GM18867 (cell line): ENCODE results near the gene IQCK.
"Not testable (repeated sequence)": the region's sequence is repeated elsewhere in the genome, so short reads cannot be mapped to it uniquely, and the experiment has no call there.

Source experiments
- ATAC-seq: cut with Tn5 transposase; IDR thresholded peaks from one replicate; pipeline ENCODE4 v1.9.1; 2021; ENCODE audit warnings: mild to moderate bottlenecking, moderate library complexity; ENCODE audit not compliant: unreplicated experiment

The IQCK gene

DNA sequence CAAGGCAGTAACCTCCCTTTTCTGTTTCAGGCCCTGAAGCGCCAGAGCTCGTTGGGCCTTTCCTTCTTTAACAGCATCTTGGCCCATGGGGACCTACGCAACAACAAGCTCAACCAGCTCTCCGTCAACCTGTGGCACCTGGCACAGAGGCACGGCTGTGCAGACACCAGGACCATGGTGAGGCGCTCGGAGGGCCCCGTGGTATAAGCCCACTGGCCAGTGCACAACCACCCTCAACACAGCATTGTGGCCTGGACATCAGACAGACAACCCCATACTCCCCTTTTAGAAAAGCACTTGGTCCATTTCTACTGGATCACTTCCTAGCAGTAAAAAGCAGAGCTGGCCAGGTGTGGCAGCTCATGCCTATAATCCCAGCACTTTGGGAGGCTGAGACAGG, 18.6 kb upstream of the IQCK start:
- no peak for ATAC-seq

DNA sequence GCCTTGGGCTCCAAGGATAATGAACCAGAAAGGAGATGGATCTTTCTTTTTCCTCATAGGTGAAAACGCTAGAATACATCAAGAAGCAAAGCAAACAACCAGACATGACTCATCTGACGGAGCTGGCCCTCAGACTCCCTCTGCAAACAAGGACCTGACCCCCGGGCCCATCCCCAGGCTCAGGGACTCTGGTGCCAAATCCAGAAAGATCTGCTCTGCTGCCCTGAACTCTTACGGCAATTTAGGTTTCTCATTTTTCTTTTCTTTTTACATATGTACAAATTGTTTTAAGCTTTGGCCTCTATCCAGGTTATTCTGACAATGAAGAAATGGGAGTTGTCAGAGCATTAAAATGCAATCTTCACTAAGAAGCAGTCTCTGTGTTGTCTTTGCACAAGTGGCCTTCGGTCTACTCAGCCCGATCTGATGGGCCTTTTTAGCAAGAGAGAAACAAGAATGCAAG, 17.7 kb upstream of the IQCK start:
- ATAC-seq = no peak

DNA sequence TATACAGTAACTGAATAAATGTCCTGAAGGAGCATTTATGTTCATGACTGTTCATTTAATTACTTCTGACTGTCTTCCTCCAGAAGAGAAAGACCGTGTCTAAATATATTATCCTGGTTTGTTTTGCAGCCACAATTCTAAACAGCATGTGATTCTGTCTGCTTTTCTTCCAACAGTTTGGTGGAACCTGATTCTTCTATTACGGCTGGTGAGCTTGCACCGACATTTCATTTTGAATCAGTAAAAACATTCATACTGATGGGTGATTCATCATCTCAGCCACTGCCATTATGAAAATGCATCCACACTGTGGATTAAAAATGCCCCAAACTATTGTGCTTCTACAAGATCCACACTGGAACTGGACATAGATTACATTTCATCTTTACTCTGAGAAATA, 17.0 kb upstream of the IQCK start:
- ATAC-seq = no peak

GRCh38 chr16:19703172-19703889, 14.7 kb upstream of the IQCK start:
- ATAC-seq = no peak

DNA sequence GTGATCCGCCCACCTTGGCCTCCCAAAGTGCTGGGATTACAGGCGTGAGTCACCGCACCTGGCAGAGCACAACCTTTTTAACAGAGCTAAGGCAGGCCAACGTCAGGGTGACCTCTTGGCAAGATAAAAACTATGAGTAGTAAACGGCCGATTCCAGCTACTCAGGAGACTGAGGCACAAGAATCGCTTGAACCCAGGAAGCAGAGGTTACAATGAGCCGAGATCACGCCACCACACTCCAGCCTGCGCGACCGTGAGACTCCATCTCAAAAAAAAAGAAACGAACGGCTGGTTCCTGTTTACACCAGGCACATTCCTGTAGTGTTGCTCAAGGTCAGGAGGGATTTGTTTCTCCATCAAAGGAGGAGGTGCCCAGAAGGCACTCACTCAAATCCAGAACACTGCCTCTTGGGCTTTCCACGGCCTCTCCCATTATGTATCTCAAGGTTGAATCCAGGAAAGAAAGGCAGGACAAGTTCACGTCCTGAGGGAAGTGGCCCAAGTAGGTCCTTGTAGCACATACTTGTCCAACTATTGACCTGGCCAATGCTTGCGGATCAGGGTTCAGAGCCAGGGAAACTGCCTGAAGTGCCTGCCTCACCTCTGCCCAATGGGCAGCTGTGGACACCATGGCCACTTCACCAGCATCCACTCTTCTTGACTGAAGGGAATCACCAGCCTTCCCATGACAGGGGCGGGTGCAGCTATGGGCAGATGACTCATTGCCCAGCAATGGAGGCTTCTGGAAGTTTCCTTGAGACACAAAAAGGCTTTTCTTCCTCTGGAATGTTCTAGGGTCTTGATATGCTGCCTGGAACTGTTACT, 13.5 kb upstream of the IQCK start:
- ATAC-seq = no peak

GRCh38 chr16:19705146-19705501, 12.9 kb upstream of the IQCK start:
- no peak for ATAC-seq

GRCh38 chr16:19705843-19706242, 12.2 kb upstream of the IQCK start:
- no peak for ATAC-seq

DNA sequence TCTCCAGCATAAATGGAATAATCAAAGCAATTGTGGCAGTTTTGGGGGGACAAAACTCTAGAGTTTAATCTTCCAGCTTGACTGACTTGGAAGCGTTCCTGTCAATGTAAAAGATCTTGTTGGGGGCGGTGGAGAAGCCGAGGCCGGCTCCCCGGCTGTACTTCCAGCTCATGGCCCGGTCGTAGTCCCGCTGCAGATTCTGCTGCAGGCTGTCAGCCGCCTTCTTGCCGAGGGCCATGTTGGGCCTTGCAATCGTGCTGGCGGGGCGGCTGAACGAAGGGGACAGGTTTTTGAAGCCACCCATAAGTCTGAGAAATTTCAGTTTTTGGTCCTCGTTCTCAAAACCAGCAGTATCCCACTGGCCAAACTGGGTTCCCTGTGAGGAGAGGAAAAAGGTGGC, 11.2 kb upstream of the IQCK start:
- no peak for ATAC-seq

- no peak for ATAC-seq
Observed at GRCh38 chr16:19707569-19708295, 10.3 kb upstream of the IQCK start.

- ATAC-seq = no peak
Observed at GRCh38 chr16:19708296-19709205, 9.5 kb upstream of the IQCK start.

GRCh38 chr16:19709381-19710136, 8.5 kb upstream of the IQCK start:
- ATAC-seq = no peak

DNA sequence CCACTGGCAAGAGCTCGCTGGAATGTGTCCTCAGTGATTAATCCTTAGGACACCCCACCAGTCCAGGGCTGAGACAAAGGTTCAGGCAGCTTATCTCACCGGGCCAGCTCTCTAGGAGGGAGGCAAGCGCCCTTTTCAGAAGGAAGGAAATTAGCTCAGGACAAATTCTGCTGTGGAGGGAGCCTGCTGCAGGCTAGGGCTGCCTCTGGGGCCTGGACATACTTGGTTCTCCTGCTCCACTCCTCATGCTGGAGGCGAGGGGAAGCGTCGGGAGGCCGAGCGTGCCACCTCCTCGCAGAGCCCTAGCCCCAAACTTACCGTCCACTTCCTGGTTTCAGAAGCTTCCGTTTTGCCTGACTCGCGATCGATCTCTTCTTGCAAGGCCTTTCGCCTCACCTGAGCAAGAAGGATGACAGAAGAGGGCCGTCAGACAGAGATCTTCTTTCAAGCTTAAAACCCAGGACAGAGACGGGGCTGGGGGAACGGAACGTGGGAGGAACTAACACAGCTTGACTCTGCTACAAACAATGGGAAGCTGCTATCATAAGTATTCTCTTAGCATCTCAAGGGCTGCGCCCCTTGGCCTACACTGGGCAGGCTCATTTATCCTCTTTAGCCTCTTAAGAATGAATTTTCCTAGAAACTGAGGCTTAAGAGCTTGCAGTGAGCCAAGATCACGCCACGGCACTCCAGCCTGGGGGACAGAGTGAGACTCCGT, 7.7 kb upstream of the IQCK start:
- no peak for ATAC-seq

DNA sequence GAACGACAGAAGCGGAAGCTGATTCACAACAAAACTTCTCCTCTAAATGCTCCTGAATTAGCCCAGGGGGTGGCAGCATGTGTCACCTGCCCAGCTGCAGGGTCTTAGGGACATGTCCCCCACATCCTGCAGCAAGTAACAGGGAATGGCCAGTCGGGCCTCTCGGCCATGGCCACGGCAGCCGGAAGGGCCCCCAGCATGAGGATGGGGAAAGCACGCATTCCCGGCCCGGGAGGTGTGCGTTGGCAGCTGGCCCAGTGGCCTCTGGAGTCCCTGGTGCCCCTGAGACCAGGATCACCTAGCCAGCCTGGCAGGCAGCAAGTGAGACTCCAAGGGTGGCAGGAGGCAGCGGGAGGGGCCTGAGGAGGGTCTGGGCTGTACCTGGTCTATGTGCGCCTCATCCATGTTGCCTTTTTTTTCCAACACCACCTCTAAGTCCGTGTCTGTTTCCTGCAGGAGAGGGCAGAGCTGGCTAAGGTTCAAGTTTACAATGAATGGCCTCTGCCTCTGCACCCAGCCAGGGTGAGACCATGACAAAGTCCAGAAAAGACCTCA, 7.0 kb upstream of the IQCK start:
- ATAC-seq = no peak

GRCh38 chr16:19711643-19712042, 6.4 kb upstream of the IQCK start:
- ATAC-seq = no peak

DNA sequence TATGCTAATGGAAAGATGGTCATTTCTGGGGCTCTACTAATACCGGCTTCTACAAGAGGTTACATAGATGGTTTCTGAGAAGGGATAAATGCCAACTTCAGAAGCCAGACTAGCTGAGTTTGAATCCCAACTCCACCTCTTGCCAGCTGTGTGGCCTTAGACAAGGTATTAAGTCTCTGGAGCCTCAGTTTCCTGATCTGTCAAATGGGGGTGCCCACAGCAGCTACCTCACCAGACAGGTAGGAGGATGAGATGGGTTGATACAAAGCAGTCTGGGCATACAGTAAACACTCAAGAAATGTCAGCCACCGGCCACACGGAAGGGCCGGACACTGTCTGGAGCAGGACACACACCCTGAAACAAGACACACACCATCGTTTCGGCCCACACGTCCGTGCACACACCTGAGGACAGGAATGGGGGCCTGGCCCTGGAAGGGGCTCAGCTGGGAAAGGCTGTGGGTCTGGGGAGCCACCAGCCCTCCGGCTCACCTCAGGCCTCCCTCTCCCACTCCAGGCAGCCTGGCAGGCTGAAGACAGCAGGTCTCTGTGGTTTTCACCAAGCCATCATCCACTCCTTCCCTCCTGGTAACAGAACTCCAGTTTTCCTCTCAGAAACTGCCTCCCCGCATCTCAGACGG, 5.5 kb upstream of the IQCK start:
- ATAC-seq = no peak

DNA sequence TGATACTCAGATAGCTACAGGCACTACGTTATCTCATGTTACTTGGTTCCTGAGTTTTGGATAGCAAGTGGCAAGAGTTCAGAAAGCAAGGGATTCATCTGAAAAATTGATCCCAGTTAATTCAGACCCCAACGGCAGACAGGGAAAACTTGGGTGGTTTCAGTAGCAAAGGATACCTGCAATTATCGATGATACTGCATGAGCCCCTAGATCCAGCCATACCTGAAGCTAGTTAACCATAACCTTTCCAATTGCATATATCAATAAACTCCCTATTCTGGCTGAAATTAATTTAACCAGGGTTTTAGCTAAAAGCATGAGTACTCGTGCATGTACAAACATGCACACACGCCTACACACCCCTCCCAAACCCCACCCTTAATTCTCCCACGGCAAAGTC, 4.4 kb upstream of the IQCK start:
- no peak for ATAC-seq

GRCh38 chr16:19715566-19715965, 2.5 kb upstream of the IQCK start:
- no peak for ATAC-seq

DNA sequence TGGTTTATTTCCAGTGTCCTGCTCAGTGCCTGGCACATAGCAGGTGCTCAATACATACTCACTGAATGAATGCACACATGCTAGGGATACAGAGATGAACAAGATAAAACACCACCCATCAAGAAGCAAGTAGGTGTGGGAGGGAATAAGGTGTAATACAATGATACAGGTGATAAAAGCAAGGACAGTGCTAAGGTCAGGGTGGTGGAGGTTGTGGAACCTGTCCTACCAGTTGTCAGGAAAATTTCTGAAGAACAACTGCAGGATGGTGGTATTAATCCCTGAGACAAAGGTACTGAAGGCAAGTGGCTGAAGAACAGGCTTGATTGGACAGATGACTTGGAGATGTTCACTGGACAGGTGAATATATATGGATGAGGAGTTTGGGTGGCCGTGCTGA, 1.9 kb upstream of the IQCK start:
- ATAC-seq = no peak

GRCh38 chr16:19716728-19717127, 1.3 kb upstream of the IQCK start:
- not testable (repeated sequence) for ATAC-seq
